Endothelial cell of umbilical vein (primary cell): ENCODE results near the gene ROPN1L. TPM values are rescaled to one million over a fixed set of nuclear protein-coding genes. Genes with fewer than 3 reads are reported as not detected.

Experiments
- BruUV-seq: library from RNA; stranded (reverse); fragments of 400-500 nt; replicated peaks from 2 replicates; lab custom pipeline; 2021; lab: Mats Ljungman, UMichigan
- CTCF ChIA-PET: fragments of 300-600, 350-600 bp; sonication (Branson Sonifier 250); formaldehyde crosslinking; loops from one replicate; lab custom pipeline; 2021; ENCODE audit warnings: antibody characterized with exemption, inconsistent platforms; lab: Charles Lee
- POLR2A ChIA-PET: fragments of 300-600, 350-600 bp; sonication (Branson Sonifier 250); formaldehyde crosslinking; loops from one replicate; lab custom pipeline; 2021; ENCODE audit warnings: antibody characterized with exemption, inconsistent platforms; lab: Charles Lee
- DNase-seq: peaks from one replicate; pipeline ENCODE4 v3.0.0-alpha.2; 2011; ENCODE audit warnings: low read depth, low spot score
- FAIRE-seq: peaks from 2 replicates; lab custom pipeline; 2011; peaks lifted over from hg19 to GRCh38; lab: Jason Lieb, UNC
- H2AFZ ChIP-seq: 2 replicates; pipeline ENCODE4 v1.6.0; 2012; ENCODE audit warnings: low read depth, low read length, control low read depth, inconsistent platforms
- H3K27ac ChIP-seq: 2 replicates; pipeline ENCODE4 v1.5.1; 2011; ENCODE audit warnings: low read depth, mild to moderate bottlenecking, control low read depth, low read length, moderate library complexity; ENCODE audit not compliant: insufficient read depth
- H3K27me3 ChIP-seq, 2 experiments: 2 replicates each; pipeline versions ENCODE4 v1.6.0 to v1.6.1; 2011; ENCODE audit warnings: low read length in 2 of 2, mixed read lengths in 1 of 2; ENCODE audit not compliant: control insufficient read depth in 2 of 2, insufficient read depth in 2 of 2
- H3K36me3 ChIP-seq, 2 experiments: 2 replicates in 1 of 2; 3 replicates in 1 of 2; pipeline ENCODE4 v1.5.1; 2011; ENCODE audit warnings: low read length in 2 of 2, mild to moderate bottlenecking in 1 of 2, moderate library complexity in 1 of 2; ENCODE audit not compliant: control insufficient read depth in 2 of 2, insufficient read depth in 2 of 2; ENCODE audit errors: extremely low read depth in 1 of 2
- H3K4me1 ChIP-seq: 3 replicates; pipeline ENCODE4 v1.5.1; 2011; ENCODE audit warnings: mild to moderate bottlenecking, low read length; ENCODE audit not compliant: control insufficient read depth, insufficient read depth; ENCODE audit errors: extremely low read depth
- H3K4me2 ChIP-seq: 2 replicates; pipeline ENCODE4 v1.6.1; 2011; ENCODE audit warnings: low read length, control low read depth, mixed read lengths; ENCODE audit not compliant: insufficient read depth
- H3K4me3 ChIP-seq, 3 experiments: fragments of 200-600 bp in 1 of 3; sonication (generic), shearing (Covaris generic) in 1 of 3; replicated peaks in 1 of 3; 2 replicates each; pipeline ENCODE4 v1.5.1; 2011 to 2016; ENCODE audit warnings: control low read depth in 3 of 3, low read length in 3 of 3, mild to moderate bottlenecking in 2 of 3, inconsistent platforms in 1 of 3, low read depth in 1 of 3, moderate library complexity in 1 of 3; ENCODE audit not compliant: insufficient read depth in 1 of 3
- H3K79me2 ChIP-seq: 2 replicates; pipeline ENCODE4 v1.6.0; 2012; ENCODE audit warnings: low read length, inconsistent platforms; ENCODE audit not compliant: control insufficient read depth, insufficient read depth
- H3K9ac ChIP-seq: replicated peaks from 2 replicates; pipeline ENCODE3; 2011; ENCODE audit warnings: low read length, control low read depth; ENCODE audit not compliant: insufficient read depth; ENCODE audit errors: extremely low read depth
- H3K9me1 ChIP-seq: replicated peaks from 3 replicates; pipeline ENCODE4 v1.6.0; 2011; ENCODE audit warnings: mild to moderate bottlenecking, low read length; ENCODE audit not compliant: control insufficient read depth, insufficient read depth; ENCODE audit errors: extremely low read depth
- H3K9me3 ChIP-seq: replicated peaks from 2 replicates; pipeline ENCODE4 v1.5.1; 2012; ENCODE audit warnings: low read length, inconsistent platforms; ENCODE audit not compliant: control insufficient read depth, insufficient read depth
- H4K20me1 ChIP-seq: replicated peaks from 2 replicates; pipeline ENCODE3; 2011; ENCODE audit warnings: mild to moderate bottlenecking, low read length; ENCODE audit not compliant: control insufficient read depth, insufficient read depth; ENCODE audit errors: extremely low read depth
- EZH2 ChIP-seq: IDR thresholded peaks from 2 replicates; pipeline ENCODE4 v1.6.1; 2012; ENCODE audit warnings: borderline replicate concordance, low read depth, mild to moderate bottlenecking, moderate library complexity, low read length, inconsistent platforms; ENCODE audit not compliant: severe bottlenecking
- FOS ChIP-seq: IDR thresholded peaks from 2 replicates; pipeline ENCODE4 v1.6.1; 2011; ENCODE audit warnings: mild to moderate bottlenecking, low read length, moderate library complexity, borderline replicate concordance; ENCODE audit not compliant: insufficient read depth
- GATA2 ChIP-seq: IDR thresholded peaks from 2 replicates; pipeline ENCODE4 v1.7.0; 2011; ENCODE audit warnings: low read depth, mild to moderate bottlenecking, moderate library complexity, mixed read lengths, low read length; ENCODE audit not compliant: insufficient read length, insufficient read depth
- JUN ChIP-seq: IDR thresholded peaks from 2 replicates; pipeline ENCODE4 v1.6.1; 2011; ENCODE audit warnings: borderline replicate concordance, low read depth; ENCODE audit not compliant: insufficient read length, insufficient read depth
- MAX ChIP-seq: IDR thresholded peaks from 2 replicates; pipeline ENCODE4 v1.6.1; 2011; ENCODE audit not compliant: insufficient read depth, insufficient read length
- MYC ChIP-seq: IDR thresholded peaks from one replicate; pipeline ENCODE4 v1.6.1; 2011; ENCODE audit warnings: mild to moderate bottlenecking, low read depth, low read length
- POLR2A ChIP-seq: IDR thresholded peaks from 2 replicates; pipeline ENCODE4 v1.6.1; 2012; ENCODE audit warnings: low read depth, mild to moderate bottlenecking, control low read depth, low read length
- POLR2AphosphoS5 ChIP-seq: IDR thresholded peaks from 2 replicates; pipeline ENCODE4 v1.6.1; 2012; ENCODE audit warnings: low read depth, mild to moderate bottlenecking, control low read depth, low read length, moderate library complexity; ENCODE audit not compliant: insufficient read depth
- dilution Hi-C: fragments of 300-500 bp; cut with MboI; formaldehyde crosslinking; loops from one replicate; pipeline ENCODE4 v1.15.0; 2019; ENCODE audit warnings: low sequenced_read_pairs; ENCODE audit not compliant: extremely low pct_ligation_motif_present
- intact Hi-C: fragments of 100-400 bp; cut with micrococcal nuclease; formaldehyde crosslinking; loops from one replicate; pipeline ENCODE4 v1.10.0; 2022
- polyA plus RNA-seq, 4 experiments: library from polyadenylated mRNA; depleted of rRNA in 3 of 4; stranded (reverse) in 3 of 4; unstranded in 1 of 4; fragments of >200 nt; gene quantifications; 2 replicates each; pipeline versions ENCODE4 v1.2.1 to v1.2.3, GENCODE V29; 2011 to 2012; ENCODE audit warnings: missing spikeins in 1 of 4
- total RNA-seq: library from RNA; stranded (reverse); gene quantifications from 2 replicates; pipeline ENCODE4 v1.2.3, GENCODE V29; 2021
- TF ChIP-seq, protein P1 (sequence below), 2 donors: IDR thresholded peaks; 1 replicate in 1 of 2; 2 replicates in 1 of 2; pipeline ENCODE4 v1.5.1; 2011; ENCODE audit warnings: low read length in 2 of 2, mild to moderate bottlenecking in 2 of 2, moderate library complexity in 2 of 2, control low read depth in 1 of 2, inconsistent platforms in 1 of 2, low read depth in 1 of 2; ENCODE audit not compliant: insufficient read depth in 1 of 2; ENCODE audit errors: extremely low read depth in 1 of 2

The ROPN1L gene
- total and polyA plus RNA-seq, 2 donors (not counting 3 experiments of a cell fraction or from before 2014, with no cell fraction given) = 0.30 to 0.60 TPM

GRCh38 chr5:10447041-10447440 is 5.4 kb downstream of the ROPN1L start:
- no TSS peak for BruUV-seq
- dilution Hi-C loops (no loop called here), intact Hi-C loops (no loop called here)
- H3K27ac ChIP-seq = no peak overlapping the region
- DNase-seq (no peak), FAIRE-seq (no peak)
- no peaks in the 10 kb centered on the region for H3K79me2 ChIP-seq
- H3K27me3 ChIP-seq = no peaks in the 10 kb centered on the region
- no peak overlapping the region for H3K9ac ChIP-seq
- H3K9me3 ChIP-seq = no peaks in the 10 kb centered on the region
- no peak overlapping the region for H3K4me3 ChIP-seq
- no peaks in the 10 kb centered on the region for H3K9me1 ChIP-seq
- H4K20me1 ChIP-seq = no peaks in the 10 kb centered on the region
- CTCF ChIA-PET = interaction anchor here (1.6 to 1.8 kb wide), 2 partner anchors 31 to 181 kb away, joined by 3 to 5 read pairs; no protein-coding TSS in a partner anchor
- H2AFZ ChIP-seq = no peak overlapping the region
- no peak for TF ChIP-seq MAX
- no peak for TF ChIP-seq MYC
- TF ChIP-seq GATA2 = no peak
- TF ChIP-seq, protein P1, sequence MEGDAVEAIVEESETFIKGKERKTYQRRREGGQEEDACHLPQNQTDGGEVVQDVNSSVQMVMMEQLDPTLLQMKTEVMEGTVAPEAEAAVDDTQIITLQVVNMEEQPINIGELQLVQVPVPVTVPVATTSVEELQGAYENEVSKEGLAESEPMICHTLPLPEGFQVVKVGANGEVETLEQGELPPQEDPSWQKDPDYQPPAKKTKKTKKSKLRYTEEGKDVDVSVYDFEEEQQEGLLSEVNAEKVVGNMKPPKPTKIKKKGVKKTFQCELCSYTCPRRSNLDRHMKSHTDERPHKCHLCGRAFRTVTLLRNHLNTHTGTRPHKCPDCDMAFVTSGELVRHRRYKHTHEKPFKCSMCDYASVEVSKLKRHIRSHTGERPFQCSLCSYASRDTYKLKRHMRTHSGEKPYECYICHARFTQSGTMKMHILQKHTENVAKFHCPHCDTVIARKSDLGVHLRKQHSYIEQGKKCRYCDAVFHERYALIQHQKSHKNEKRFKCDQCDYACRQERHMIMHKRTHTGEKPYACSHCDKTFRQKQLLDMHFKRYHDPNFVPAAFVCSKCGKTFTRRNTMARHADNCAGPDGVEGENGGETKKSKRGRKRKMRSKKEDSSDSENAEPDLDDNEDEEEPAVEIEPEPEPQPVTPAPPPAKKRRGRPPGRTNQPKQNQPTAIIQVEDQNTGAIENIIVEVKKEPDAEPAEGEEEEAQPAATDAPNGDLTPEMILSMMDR (IDR thresholded peaks at IDR 0.05; ENCODE audit: extremely low read depth in 1 of 2, insufficient read depth in 1 of 2, low read depth in 1 of 2, low read length in 2 of 2) = no peak
- no peak for TF ChIP-seq FOS
- TF ChIP-seq EZH2 = no peak
- no peak for TF ChIP-seq POLR2A
- no peak for TF ChIP-seq POLR2AphosphoS5
- TF ChIP-seq JUN = no peak
- no peak overlapping the region for H3K4me2 ChIP-seq
- H3K36me3 ChIP-seq = no peaks in the 10 kb centered on the region
- H3K4me1 ChIP-seq = peaks cover 16% of the 10 kb centered on the region
- POLR2A ChIA-PET = no interaction called here
